Activated T-cell treated with anti-CD3 and anti-CD28 coated beads, Interleukin-2, amount 50 U/mL, for 24 hours (primary cell): Measurements from ENCODE around the gene ZFTA.

ENCODE experiments used
- DNase-seq: peaks from one replicate; pipeline ENCODE4 v3.0.0-alpha.2; 2020
- H3K27ac Mint-ChIP-seq: 2 replicates; pipeline ENCODE4 v1.8.0; 2020; ENCODE audit warnings: mild to moderate bottlenecking, mixed read lengths
- H3K27me3 Mint-ChIP-seq: 2 replicates; pipeline ENCODE4 v1.8.0; 2020; ENCODE audit warnings: mixed read lengths
- H3K36me3 Mint-ChIP-seq: 2 replicates; pipeline ENCODE4 v1.8.0; 2020; ENCODE audit warnings: low read depth, mixed read lengths
- H3K4me1 Mint-ChIP-seq: 2 replicates; pipeline ENCODE4 v1.8.0; 2020; ENCODE audit warnings: low read depth, mixed read lengths
- H3K4me3 Mint-ChIP-seq: 2 replicates; pipeline ENCODE4 v1.8.0; 2020; ENCODE audit warnings: mild to moderate bottlenecking, moderate library complexity, mixed read lengths
- H3K9me3 Mint-ChIP-seq: 2 replicates; pipeline ENCODE4 v1.8.0; 2020; ENCODE audit warnings: mixed read lengths

ZFTA gene

DNA sequence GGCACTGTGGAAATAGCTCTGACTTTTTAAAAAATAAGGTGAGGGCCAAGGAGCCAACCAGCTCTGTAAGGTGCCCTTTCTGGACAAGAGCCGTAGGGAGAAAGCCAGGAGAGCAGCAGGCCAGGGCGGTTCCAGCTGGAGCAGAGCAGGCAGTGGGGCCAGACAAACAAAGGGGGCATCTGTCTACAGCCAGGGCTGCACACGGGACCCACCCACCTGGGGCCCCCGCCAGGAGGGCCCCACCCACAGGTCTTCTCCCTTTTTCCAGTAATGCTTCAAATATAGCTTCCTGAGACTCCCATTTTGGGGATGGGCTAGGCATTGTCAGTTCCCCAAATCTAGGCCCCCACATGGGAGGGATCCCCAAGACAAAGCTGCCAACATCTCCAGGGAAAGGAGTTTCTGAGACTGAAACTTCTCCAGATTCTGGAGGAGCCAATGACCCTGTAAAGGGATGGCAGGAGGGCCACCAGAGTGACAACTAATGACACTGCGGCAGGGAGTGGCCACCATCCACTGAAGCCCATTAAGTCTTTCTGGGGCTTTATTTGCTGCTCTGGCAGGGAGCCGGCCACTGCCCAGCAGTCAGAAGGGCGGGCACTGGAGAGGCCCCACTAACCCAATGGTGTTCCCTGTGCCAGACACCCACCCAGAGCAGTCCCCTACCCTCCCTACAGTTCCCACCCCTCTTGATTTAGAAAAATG, 1.9 kb downstream of the ZFTA start:
- no peak for DNase-seq
- H3K27ac Mint-ChIP-seq, result no peak overlapping the region
- H3K4me3 Mint-ChIP-seq, result peak overlapping the region; percentile 93
- peaks cover 8% of the 10 kb centered on the region for H3K4me1 Mint-ChIP-seq
- no peaks in the 10 kb centered on the region for H3K9me3 Mint-ChIP-seq
- H3K27me3 Mint-ChIP-seq, result peaks cover 17% of the 10 kb centered on the region
- peaks cover 4% of the 10 kb centered on the region for H3K36me3 Mint-ChIP-seq

DNA sequence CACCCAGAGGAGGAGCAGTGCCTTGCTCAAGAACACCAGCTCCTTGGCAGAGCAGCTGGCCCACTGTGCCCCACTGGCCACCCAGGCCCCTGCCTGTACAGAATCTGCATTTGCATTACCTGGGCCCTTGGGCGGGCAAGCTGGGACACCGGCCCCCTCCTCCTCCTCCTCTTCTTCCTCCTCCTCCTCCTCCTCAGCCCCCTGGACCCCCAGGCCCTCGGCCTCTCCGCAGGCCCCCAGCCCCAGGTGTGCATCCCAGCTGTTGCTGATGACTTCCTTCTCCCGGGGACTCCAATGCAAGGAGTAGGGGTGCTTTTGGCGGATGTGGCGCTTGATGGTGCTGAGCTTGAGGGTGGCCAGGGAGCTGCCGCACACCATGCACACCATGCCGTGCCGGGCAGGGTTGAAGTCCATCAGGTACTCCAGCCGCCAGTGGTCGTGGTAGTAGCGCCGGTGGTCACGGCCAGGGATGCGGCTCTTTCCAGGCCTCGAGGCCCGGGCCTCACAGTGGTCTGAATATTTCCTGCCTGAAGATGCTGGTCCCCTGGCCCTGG, 2.8 kb downstream of the ZFTA start:
- H3K4me1 Mint-ChIP-seq, result peaks cover 8% of the 10 kb centered on the region
- H3K9me3 Mint-ChIP-seq, result no peaks in the 10 kb centered on the region
- H3K36me3 Mint-ChIP-seq, result peaks cover 4% of the 10 kb centered on the region
- no peak for DNase-seq
- no peak overlapping the region for H3K4me3 Mint-ChIP-seq
- peaks cover 10% of the 10 kb centered on the region for H3K27me3 Mint-ChIP-seq
- no peak overlapping the region for H3K27ac Mint-ChIP-seq

DNA sequence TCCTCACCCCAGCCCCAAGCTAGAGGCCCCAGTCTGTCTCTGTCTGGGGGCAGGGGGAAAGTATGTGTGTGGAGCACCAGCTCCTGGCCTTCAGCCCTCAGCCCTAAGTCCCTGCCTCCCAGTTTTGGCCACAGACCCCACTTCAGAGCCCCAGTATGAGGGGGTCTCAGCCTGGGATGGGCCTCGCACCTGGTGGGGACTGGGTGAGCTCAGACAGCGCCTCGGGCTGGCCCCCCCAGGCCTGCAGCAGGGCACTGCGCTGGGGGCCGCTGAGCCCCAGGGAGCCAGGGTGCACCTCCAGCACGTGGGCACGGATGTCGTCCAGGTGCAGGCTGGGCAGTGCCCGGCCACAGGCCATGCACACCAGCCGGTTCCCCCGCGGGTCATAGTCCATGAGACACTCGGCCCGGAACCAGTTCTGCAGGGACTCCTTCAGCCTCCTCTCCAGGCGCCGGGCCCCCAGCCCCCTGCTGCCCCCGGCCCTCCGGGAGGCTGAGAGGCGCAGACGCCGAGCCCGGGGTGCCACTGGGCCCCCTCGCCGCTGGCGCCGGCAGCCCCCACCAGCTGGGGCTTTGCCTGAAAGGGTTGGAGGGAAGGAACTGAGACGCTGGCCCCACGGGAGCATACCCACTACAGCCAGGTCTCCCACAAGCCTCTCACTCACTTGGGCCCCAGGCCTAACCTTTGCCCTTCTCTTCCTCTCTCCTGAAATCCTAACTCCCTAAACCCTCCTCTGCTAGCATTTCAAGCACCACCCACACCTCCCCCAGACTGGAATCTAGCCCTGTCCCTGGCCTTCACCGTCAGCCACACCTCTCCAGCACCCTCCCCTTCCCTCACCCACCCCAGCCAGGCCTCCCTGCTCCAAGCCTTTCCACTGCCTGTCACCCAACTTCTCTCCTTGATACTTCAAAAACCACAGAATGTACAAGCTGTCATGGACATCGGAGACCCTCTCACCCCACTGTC, 3.6 kb downstream of the ZFTA start:
- Mint-ChIP-seq H3K27ac (no peak overlapping the region), H3K9me3 (no peaks in the 10 kb centered on the region), H3K4me1 (peaks cover 8% of the 10 kb centered on the region), H3K36me3 (peaks cover 5% of the 10 kb centered on the region), H3K4me3 (no peak overlapping the region), H3K27me3 (peaks cover 3% of the 10 kb centered on the region)
- DNase-seq, result no peak

DNA sequence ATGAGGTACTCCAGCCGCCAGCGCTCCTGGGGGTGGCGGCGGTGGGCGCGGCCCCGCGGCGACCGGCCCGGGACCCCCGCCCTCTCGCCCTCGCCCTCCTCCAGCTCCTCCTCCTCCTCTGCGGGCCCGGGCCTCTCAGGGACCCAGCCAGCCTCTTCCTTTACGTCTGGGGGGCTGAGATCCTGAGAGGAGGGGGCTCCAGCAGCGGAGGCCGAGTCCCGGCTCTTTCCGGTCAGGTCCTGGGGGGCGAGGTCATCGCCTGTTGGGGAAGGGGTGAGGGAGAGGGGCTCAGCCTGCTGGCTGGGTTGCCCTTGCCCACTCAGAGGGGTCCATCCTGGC, 4.3 kb downstream of the ZFTA start:
- H3K4me3 Mint-ChIP-seq, result no peak overlapping the region
- no peak overlapping the region for H3K27ac Mint-ChIP-seq
- peaks cover 8% of the 10 kb centered on the region for H3K4me1 Mint-ChIP-seq
- no peaks in the 10 kb centered on the region for H3K27me3 Mint-ChIP-seq
- DNase-seq, result no peak
- H3K9me3 Mint-ChIP-seq, result no peaks in the 10 kb centered on the region
- H3K36me3 Mint-ChIP-seq, result peaks cover 9% of the 10 kb centered on the region

DNA sequence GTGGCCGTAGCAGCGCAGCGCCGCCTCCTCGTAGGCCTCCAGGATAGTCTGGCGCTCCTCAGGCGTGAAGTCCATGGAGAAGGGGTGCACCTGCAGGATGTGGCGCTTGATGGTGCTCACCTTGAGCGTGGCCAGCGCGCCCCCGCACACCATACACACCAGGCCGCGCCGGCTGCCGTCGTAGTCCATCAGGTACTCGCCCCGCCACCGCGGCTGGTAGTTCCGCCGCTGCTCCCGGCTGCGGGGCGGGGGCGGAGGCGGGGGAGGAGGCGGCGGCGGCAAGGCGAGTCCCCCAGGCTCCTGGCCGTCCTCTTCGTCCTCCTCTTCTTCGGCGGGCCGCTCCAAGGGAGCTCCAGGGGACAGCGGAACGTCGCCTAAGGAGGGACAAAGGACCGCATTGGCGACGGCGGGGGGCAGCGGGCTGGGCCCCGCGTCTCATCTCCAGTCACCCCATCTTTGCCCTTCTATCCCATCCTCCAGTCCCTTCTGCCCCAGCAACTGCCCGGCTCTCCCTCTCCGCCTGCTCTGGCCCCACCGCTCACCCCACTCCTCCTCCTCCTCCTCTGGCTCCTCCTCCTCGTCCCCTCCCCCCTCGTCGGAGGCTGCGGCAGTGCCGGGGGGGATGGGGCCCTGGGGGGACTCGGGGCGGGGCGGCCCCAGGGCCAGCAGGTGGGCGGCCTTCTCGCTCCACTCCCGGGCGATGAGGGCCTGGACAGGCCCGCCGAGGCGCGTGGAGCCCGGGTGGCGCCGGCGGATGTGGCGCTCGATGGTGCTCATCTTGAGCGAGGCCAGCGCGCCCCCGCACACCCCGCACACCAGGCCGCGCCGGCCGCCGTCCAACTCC, 4.9 kb downstream of the ZFTA start:
- Mint-ChIP-seq H3K4me3 (no peak overlapping the region), H3K27me3 (no peaks in the 10 kb centered on the region), H3K4me1 (peaks cover 8% of the 10 kb centered on the region), H3K9me3 (no peaks in the 10 kb centered on the region), H3K36me3 (peaks cover 15% of the 10 kb centered on the region), H3K27ac (no peak overlapping the region)
- DNase-seq, result no peak

DNA sequence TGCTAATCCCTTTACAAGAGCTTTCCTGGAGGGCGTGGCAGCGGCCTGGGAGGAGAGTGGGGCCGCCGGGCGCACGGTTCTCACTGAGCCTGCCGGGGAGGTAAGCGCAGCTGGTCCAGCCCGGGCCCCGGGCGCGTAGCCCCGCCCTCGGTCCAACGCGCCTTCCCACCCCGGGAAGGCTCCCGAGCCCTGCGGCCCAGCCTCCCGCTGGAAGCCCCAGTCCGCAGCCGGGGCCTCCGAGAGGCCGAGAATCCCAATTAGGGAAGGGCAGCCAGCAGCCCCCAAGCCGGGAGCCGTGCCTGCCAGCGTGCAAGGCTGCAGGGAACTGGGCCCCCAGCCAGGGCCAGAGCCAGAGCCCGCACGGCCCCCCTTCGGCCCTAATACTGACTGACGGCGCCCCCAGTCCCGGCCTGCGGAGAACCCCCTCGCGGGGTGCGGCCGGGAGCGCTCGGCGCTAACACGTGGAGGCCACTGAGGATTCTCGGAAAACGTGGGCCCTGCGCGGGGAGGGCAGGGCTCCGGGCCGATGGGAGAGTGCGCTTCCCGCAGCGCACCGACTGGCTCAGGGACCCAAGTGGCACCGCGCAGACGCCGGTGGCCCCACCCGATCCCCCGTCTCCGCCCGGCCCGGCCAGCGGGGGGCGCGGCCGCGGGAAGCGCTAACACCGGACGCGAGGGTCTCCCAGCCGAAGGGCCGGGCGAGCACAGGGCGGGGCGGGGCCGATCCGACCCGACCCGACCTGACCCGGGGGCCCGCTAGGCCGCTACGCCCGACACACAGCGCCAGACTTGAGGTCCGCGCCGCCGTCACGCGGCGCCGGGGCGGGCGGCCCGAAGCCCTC, 5.7 kb downstream of the ZFTA start:
- Mint-ChIP-seq H3K36me3 (peaks cover 24% of the 10 kb centered on the region), H3K27ac (no peak overlapping the region), H3K9me3 (no peaks in the 10 kb centered on the region), H3K27me3 (no peaks in the 10 kb centered on the region), H3K4me1 (peaks cover 8% of the 10 kb centered on the region), H3K4me3 (no peak overlapping the region)
- DNase-seq, result no peak

DNA sequence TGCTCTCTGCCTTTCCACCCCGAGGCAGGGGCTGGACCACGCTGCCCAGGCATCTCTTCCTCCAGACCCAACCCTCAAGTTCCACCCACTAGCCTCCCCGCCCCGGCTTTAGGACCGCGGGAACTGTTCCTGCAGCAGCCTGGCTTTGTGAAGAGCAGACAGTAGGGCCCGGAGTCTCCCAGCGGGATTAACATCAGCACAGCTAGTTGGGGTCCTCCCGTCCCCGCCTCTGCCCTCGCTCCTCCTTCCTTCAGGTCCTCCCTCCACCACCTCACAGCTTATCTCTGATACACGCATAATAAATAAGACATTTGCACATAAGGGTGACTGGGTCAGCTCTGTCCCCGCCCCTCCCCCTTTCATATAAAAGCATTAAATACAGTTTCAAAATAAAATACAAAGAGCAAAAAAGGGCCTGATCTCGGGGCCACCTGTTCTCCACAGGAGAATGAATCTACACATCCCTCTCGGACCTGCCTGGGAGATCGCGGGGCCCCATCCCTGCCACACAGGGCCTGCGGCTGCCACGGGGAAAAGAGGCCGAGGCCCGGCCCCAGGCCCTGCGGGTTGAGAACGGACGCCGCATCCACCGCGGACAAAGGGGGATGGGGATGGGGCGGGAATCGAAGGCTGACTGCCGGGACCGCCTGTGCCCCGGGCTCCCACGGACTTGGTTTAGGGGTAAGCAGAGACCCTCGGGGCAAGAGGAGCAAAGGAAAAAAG, 6.5 kb downstream of the ZFTA start:
- Mint-ChIP-seq H3K4me3 (no peak overlapping the region), H3K36me3 (peaks cover 23% of the 10 kb centered on the region), H3K27ac (no peak overlapping the region), H3K4me1 (peaks cover under 1% of the 10 kb centered on the region), H3K27me3 (no peaks in the 10 kb centered on the region), H3K9me3 (no peaks in the 10 kb centered on the region)
- no peak for DNase-seq

DNA sequence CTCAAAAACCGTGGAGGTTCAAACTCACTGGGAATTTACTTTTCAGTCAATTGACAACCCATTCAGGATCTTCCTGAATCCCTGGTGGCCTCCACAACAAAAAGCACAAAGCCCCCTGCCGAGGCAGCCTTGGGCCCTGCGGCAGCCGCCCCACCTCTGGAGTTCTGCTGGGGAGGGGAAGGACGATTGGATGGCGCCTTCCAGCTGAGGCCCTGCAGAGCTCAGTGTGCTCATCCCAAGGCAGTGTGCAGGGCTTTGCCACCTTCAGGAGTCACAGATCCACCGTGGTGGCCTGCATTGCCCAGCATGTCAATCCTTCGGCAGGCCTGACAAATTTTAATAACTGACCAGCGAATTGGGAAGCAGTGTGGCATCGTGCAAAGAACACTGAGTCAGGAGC, 7.4 kb downstream of the ZFTA start:
- Mint-ChIP-seq H3K9me3 (no peaks in the 10 kb centered on the region), H3K27me3 (no peaks in the 10 kb centered on the region), H3K36me3 (peaks cover 28% of the 10 kb centered on the region), H3K4me1 (no peaks in the 10 kb centered on the region), H3K4me3 (no peak overlapping the region), H3K27ac (no peak overlapping the region)
- no peak for DNase-seq

DNA sequence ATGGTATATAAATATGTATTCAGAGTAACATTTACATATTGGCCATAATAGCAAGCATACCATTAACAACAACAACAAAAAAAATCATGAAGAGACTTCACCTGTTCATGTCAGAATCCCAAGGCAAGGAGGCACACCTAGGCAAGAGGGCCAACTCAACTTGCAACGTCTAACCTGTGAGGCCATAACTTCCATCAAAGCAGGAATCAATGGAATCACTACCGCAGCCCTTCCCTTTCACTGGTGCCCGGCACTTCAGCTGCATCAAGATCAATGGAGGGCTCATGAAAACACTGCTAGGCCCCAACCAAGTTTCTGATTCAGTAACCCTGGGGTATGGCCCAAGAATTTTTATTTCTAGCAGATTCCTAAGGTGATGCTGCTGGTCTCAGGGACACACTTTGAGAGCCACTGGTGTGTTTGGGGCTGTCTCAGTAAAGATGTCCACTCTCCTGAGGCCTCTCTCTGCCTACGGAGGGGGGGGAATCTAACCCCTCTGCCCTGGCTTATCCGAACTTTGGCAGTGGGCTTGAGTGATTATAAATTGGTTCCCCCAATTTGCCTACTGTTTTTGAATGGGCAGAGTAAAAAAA, 8.0 kb downstream of the ZFTA start:
- Mint-ChIP-seq H3K9me3 (no peaks in the 10 kb centered on the region), H3K27ac (no peak overlapping the region), H3K4me1 (no peaks in the 10 kb centered on the region), H3K27me3 (no peaks in the 10 kb centered on the region), H3K4me3 (no peak overlapping the region), H3K36me3 (peaks cover 31% of the 10 kb centered on the region)
- DNase-seq, result no peak

DNA sequence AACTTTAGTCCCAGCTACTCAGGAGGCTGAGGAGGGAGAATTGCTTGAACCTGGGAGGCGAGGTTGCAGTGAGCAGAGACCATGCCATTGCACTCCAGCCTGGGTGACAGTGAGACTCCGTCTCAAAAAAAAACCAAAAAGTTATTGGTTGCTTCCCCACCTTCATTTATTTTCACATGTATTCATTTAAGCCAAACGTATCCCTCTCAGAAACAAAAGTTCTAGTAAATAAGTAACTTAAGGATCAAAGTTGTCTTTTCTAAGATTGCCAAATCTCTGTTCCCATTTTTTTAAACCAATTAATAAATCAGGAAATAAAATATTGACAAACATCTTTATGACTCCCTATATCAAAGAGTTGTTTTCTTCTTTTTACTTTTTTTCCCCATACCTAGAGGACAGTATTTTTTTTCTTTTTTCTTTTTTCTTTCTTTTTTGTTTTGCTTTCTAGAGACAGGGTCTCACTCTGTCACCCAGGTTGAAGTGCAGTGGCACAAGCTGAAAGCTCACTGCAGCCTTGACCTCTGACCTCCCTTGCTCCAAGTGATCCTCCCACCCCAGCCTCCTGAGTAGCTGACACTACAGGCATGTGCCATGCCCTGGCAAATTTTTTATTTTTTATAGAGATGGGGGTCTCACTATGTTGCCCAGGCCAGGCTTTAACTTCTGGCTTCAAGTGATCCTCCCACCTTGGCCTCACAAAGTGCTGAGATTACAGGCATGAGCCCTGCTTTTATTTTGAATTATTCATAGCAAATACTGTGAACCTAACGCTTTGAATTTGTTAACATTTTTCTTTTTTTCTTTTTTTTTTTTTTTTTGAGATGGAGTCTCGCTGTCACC, 11.4 kb downstream of the ZFTA start:
- no peaks in the 10 kb centered on the region for H3K27me3 Mint-ChIP-seq

DNA sequence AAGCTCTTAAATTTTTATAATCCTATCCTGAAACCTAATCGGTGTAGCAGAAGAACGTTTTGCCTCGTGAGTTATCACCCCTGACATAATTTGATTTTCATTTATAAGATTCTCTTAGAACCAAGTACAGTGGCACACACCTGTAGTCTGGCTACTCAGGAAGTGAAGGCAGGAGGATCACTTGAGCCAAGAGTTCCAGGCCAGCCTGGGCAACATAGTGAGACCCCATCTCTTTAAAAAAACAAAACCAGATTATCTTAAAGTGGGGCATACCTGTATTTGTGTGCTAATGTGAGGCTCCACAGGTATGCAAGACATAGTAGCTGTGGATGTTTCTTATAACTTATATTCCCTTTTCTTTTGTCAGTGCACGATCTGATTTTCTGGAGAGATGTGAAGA, 19.0 kb downstream of the ZFTA start:
- Mint-ChIP-seq H3K36me3 (peaks cover 42% of the 10 kb centered on the region), H3K4me1 (no peaks in the 10 kb centered on the region), H3K9me3 (no peaks in the 10 kb centered on the region), H3K27me3 (no peaks in the 10 kb centered on the region), H3K27ac (no peak overlapping the region), H3K4me3 (no peak overlapping the region)
- no peak for DNase-seq

More for the DNA sequence above, 11.4 kb downstream of the ZFTA start:
- Mint-ChIP-seq H3K27ac (no peak overlapping the region), H3K4me1 (no peaks in the 10 kb centered on the region), H3K9me3 (no peaks in the 10 kb centered on the region), H3K36me3 (peaks cover 55% of the 10 kb centered on the region), H3K4me3 (no peak overlapping the region)
- no peak for DNase-seq

DNA sequence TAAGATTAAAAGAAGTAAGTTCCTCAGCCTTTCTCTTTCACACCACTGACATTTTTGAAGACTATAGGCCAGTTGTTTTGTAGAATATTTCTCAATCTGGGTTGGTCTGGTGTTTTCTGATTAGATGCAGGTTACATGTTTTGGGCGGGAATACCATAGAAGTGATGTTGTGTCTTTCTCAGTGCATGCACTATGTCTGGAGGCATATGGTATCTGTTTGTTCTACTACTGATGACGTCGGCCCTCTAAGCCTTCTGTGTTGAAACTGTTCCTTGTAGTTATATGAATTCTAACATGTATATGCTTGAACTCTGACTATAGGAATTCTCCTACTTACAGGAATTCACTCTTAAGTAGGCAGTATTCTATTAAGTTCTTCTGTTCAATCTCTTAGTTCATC, 21.6 kb downstream of the ZFTA start:
- Mint-ChIP-seq H3K4me3 (no peak overlapping the region), H3K36me3 (peaks cover 20% of the 10 kb centered on the region), H3K4me1 (no peaks in the 10 kb centered on the region), H3K27me3 (no peaks in the 10 kb centered on the region), H3K9me3 (no peaks in the 10 kb centered on the region), H3K27ac (no peak overlapping the region)
- DNase-seq, result no peak
